Endothelial cell of umbilical vein (primary cell): ENCODE measurements around the gene ABR. TPM values are rescaled to one million over a fixed set of nuclear protein-coding genes. Genes with fewer than 3 reads are reported as not detected.

Source experiments
- BruUV-seq: library from RNA; stranded (reverse); fragments of 400-500 nt; replicated peaks from 2 replicates; lab custom pipeline; 2021; lab: Mats Ljungman, UMichigan
- CTCF ChIA-PET: fragments of 300-600, 350-600 bp; sonication (Branson Sonifier 250); formaldehyde crosslinking; loops from one replicate; lab custom pipeline; 2021; ENCODE audit warnings: antibody characterized with exemption, inconsistent platforms; lab: Charles Lee
- POLR2A ChIA-PET: fragments of 300-600, 350-600 bp; sonication (Branson Sonifier 250); formaldehyde crosslinking; loops from one replicate; lab custom pipeline; 2021; ENCODE audit warnings: antibody characterized with exemption, inconsistent platforms; lab: Charles Lee
- DNase-seq: peaks from one replicate; pipeline ENCODE4 v3.0.0-alpha.2; 2011; ENCODE audit warnings: low read depth, low spot score
- FAIRE-seq: peaks from 2 replicates; lab custom pipeline; 2011; peaks lifted over from hg19 to GRCh38; lab: Jason Lieb, UNC
- H2AFZ ChIP-seq: 2 replicates; pipeline ENCODE4 v1.6.0; 2012; ENCODE audit warnings: low read depth, low read length, control low read depth, inconsistent platforms
- H3K27ac ChIP-seq: 2 replicates; pipeline ENCODE4 v1.5.1; 2011; ENCODE audit warnings: low read depth, mild to moderate bottlenecking, control low read depth, low read length, moderate library complexity; ENCODE audit not compliant: insufficient read depth
- H3K27me3 ChIP-seq, 2 experiments: 2 replicates each; pipeline versions ENCODE4 v1.6.0 to v1.6.1; 2011; ENCODE audit warnings: low read length in 2 of 2, mixed read lengths in 1 of 2; ENCODE audit not compliant: control insufficient read depth in 2 of 2, insufficient read depth in 2 of 2
- H3K36me3 ChIP-seq, 2 experiments: 2 replicates in 1 of 2; 3 replicates in 1 of 2; pipeline ENCODE4 v1.5.1; 2011; ENCODE audit warnings: low read length in 2 of 2, mild to moderate bottlenecking in 1 of 2, moderate library complexity in 1 of 2; ENCODE audit not compliant: control insufficient read depth in 2 of 2, insufficient read depth in 2 of 2; ENCODE audit errors: extremely low read depth in 1 of 2
- H3K4me1 ChIP-seq: 3 replicates; pipeline ENCODE4 v1.5.1; 2011; ENCODE audit warnings: mild to moderate bottlenecking, low read length; ENCODE audit not compliant: control insufficient read depth, insufficient read depth; ENCODE audit errors: extremely low read depth
- H3K4me2 ChIP-seq: 2 replicates; pipeline ENCODE4 v1.6.1; 2011; ENCODE audit warnings: low read length, control low read depth, mixed read lengths; ENCODE audit not compliant: insufficient read depth
- H3K4me3 ChIP-seq, 3 experiments: fragments of 200-600 bp in 1 of 3; sonication (generic), shearing (Covaris generic) in 1 of 3; replicated peaks in 1 of 3; 2 replicates each; pipeline ENCODE4 v1.5.1; 2011 to 2016; ENCODE audit warnings: control low read depth in 3 of 3, low read length in 3 of 3, mild to moderate bottlenecking in 2 of 3, inconsistent platforms in 1 of 3, low read depth in 1 of 3, moderate library complexity in 1 of 3; ENCODE audit not compliant: insufficient read depth in 1 of 3
- H3K79me2 ChIP-seq: 2 replicates; pipeline ENCODE4 v1.6.0; 2012; ENCODE audit warnings: low read length, inconsistent platforms; ENCODE audit not compliant: control insufficient read depth, insufficient read depth
- H3K9ac ChIP-seq: replicated peaks from 2 replicates; pipeline ENCODE3; 2011; ENCODE audit warnings: low read length, control low read depth; ENCODE audit not compliant: insufficient read depth; ENCODE audit errors: extremely low read depth
- H3K9me1 ChIP-seq: replicated peaks from 3 replicates; pipeline ENCODE4 v1.6.0; 2011; ENCODE audit warnings: mild to moderate bottlenecking, low read length; ENCODE audit not compliant: control insufficient read depth, insufficient read depth; ENCODE audit errors: extremely low read depth
- H3K9me3 ChIP-seq: replicated peaks from 2 replicates; pipeline ENCODE4 v1.5.1; 2012; ENCODE audit warnings: low read length, inconsistent platforms; ENCODE audit not compliant: control insufficient read depth, insufficient read depth
- H4K20me1 ChIP-seq: replicated peaks from 2 replicates; pipeline ENCODE3; 2011; ENCODE audit warnings: mild to moderate bottlenecking, low read length; ENCODE audit not compliant: control insufficient read depth, insufficient read depth; ENCODE audit errors: extremely low read depth
- CTCF ChIP-seq, 2 donors: IDR thresholded peaks; 1 replicate in 1 of 2; 2 replicates in 1 of 2; pipeline ENCODE4 v1.5.1; 2011; ENCODE audit warnings: low read length in 2 of 2, mild to moderate bottlenecking in 2 of 2, moderate library complexity in 2 of 2, control low read depth in 1 of 2, inconsistent platforms in 1 of 2, low read depth in 1 of 2; ENCODE audit not compliant: insufficient read depth in 1 of 2; ENCODE audit errors: extremely low read depth in 1 of 2
- EZH2 ChIP-seq: IDR thresholded peaks from 2 replicates; pipeline ENCODE4 v1.6.1; 2012; ENCODE audit warnings: borderline replicate concordance, low read depth, mild to moderate bottlenecking, moderate library complexity, low read length, inconsistent platforms; ENCODE audit not compliant: severe bottlenecking
- FOS ChIP-seq: IDR thresholded peaks from 2 replicates; pipeline ENCODE4 v1.6.1; 2011; ENCODE audit warnings: mild to moderate bottlenecking, low read length, moderate library complexity, borderline replicate concordance; ENCODE audit not compliant: insufficient read depth
- GATA2 ChIP-seq: IDR thresholded peaks from 2 replicates; pipeline ENCODE4 v1.7.0; 2011; ENCODE audit warnings: low read depth, mild to moderate bottlenecking, moderate library complexity, mixed read lengths, low read length; ENCODE audit not compliant: insufficient read length, insufficient read depth
- JUN ChIP-seq: IDR thresholded peaks from 2 replicates; pipeline ENCODE4 v1.6.1; 2011; ENCODE audit warnings: borderline replicate concordance, low read depth; ENCODE audit not compliant: insufficient read length, insufficient read depth
- MYC ChIP-seq: IDR thresholded peaks from one replicate; pipeline ENCODE4 v1.6.1; 2011; ENCODE audit warnings: mild to moderate bottlenecking, low read depth, low read length
- POLR2A ChIP-seq: IDR thresholded peaks from 2 replicates; pipeline ENCODE4 v1.6.1; 2012; ENCODE audit warnings: low read depth, mild to moderate bottlenecking, control low read depth, low read length
- POLR2AphosphoS5 ChIP-seq: IDR thresholded peaks from 2 replicates; pipeline ENCODE4 v1.6.1; 2012; ENCODE audit warnings: low read depth, mild to moderate bottlenecking, control low read depth, low read length, moderate library complexity; ENCODE audit not compliant: insufficient read depth
- dilution Hi-C: fragments of 300-500 bp; cut with MboI; formaldehyde crosslinking; loops from one replicate; pipeline ENCODE4 v1.15.0; 2019; ENCODE audit warnings: low sequenced_read_pairs; ENCODE audit not compliant: extremely low pct_ligation_motif_present
- intact Hi-C: fragments of 100-400 bp; cut with micrococcal nuclease; formaldehyde crosslinking; loops from one replicate; pipeline ENCODE4 v1.10.0; 2022
- polyA plus RNA-seq, 4 experiments: library from polyadenylated mRNA; depleted of rRNA in 3 of 4; stranded (reverse) in 3 of 4; unstranded in 1 of 4; fragments of >200 nt; gene quantifications; 2 replicates each; pipeline versions ENCODE4 v1.2.1 to v1.2.3, GENCODE V29; 2011 to 2012; ENCODE audit warnings: missing spikeins in 1 of 4
- total RNA-seq: library from RNA; stranded (reverse); gene quantifications from 2 replicates; pipeline ENCODE4 v1.2.3, GENCODE V29; 2021
- TF ChIP-seq, protein P1 (sequence below): IDR thresholded peaks from 2 replicates; pipeline ENCODE4 v1.6.1; 2011; ENCODE audit not compliant: insufficient read depth, insufficient read length

ABR gene
- total and polyA plus RNA-seq, 2 donors (not counting 3 experiments of a cell fraction or from before 2014, with no cell fraction given), result 83.5 to 96.8 TPM

DNA sequence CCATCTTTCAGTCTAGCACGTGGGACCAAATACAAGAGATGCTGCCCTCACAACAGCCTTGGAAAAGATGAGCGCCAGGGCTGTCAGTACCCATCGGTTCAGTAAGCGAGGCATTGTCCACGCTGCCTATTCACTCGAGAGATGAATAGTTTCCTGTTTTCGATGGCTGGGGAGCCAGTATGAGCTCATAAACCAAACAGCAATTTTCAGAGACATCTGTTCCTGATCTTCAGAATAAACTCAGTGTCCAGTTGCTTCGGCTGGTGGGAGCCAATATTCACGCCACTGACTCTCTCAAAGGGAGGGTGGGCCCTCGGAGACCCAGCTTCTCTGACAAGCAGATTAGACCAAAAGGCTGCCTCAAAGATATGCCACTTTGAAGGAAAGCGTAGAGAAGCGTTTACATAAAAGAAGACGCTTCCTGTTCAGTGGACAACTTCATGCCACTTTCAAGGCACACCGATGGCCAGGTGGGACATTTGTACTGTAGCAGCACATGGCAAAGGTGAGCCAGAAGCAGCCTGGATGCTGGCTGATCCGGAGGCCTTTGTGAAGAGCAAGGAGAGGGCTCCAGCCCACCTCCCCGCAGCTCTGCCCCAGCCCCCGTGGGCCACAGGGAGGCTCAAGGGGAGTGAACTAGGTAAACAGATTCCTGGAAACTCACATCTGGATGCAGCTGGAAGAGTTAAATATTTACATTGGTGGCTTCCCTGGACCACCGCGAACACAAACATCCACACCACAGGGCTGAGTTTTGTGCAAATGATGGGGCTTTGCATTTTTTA, 176.8 kb downstream of the ABR start:
- DNase-seq (peak; percentile 92), FAIRE-seq (peak; percentile 98)
- H2AFZ ChIP-seq, result no peak overlapping the region
- peak overlapping the region; percentile 18 for H3K4me2 ChIP-seq
- ChIA-PET POLR2A (interaction anchor here (0.7 kb wide), 1 partner anchor 36 kb away, joined by 3 read pairs; no protein-coding TSS in a partner anchor), CTCF (interaction anchor here (0.6 to 10.2 kb wide), 8 partner anchors 22 to 184 kb away, joined by 3 to 265 read pairs (median 12); no protein-coding TSS in a partner anchor)
- dilution Hi-C loops, result no loop called here
- no peaks in the 10 kb centered on the region for H3K9me3 ChIP-seq
- peaks cover 75% of the 10 kb centered on the region for H3K4me1 ChIP-seq
- TF ChIP-seq, protein P1, sequence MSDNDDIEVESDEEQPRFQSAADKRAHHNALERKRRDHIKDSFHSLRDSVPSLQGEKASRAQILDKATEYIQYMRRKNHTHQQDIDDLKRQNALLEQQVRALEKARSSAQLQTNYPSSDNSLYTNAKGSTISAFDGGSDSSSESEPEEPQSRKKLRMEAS, result peak; percentile 76
- TF ChIP-seq FOS (peak; percentile 58), EZH2 (no peak), JUN (peak; percentile 72), CTCF (IDR thresholded peaks at IDR 0.05; ENCODE audit: extremely low read depth in 1 of 2, insufficient read depth in 1 of 2, low read depth in 1 of 2, low read length in 2 of 2) (no peak), GATA2 (no peak), MYC (peak; percentile 49), POLR2A (no peak), POLR2AphosphoS5 (peak; percentile 65)
- H3K27ac ChIP-seq, result peak overlapping the region; percentile 91
- H3K36me3 ChIP-seq, result peaks cover 4 to 14% of the 10 kb centered on the region in 2 experiments
- peaks cover 12% of the 10 kb centered on the region for H3K79me2 ChIP-seq
- no peaks in the 10 kb centered on the region for H4K20me1 ChIP-seq
- H3K9ac ChIP-seq, result peak overlapping the region; percentile 50
- BruUV-seq, result TSS peak; percentile 7
- H3K4me3 ChIP-seq, result no peak overlapping the region
- no peaks in the 10 kb centered on the region for H3K27me3 ChIP-seq
- intact Hi-C loops, result loop anchor here (1.0 kb wide), 1 partner anchor 41 kb away; no protein-coding TSS in a partner anchor
- no peaks in the 10 kb centered on the region for H3K9me1 ChIP-seq
